Central memory CD4-positive, alpha-beta T cell (primary cell): ENCODE measurements around the gene H2AZ1.
"Not testable (repeated sequence)": the region's sequence is repeated elsewhere in the genome, so short reads cannot be mapped to it uniquely, and the experiment has no call there.

Experiments used
- DNase-seq: peaks from one replicate; pipeline ENCODE4 v3.0.0; 2022
- total RNA-seq, 3 experiments: gene quantifications; one replicate each; lab custom pipeline; 2026; lab: John Stamatoyannopoulos, UW

Gene H2AZ1
- 148 to 218 (median 155) reads per million in 3 experiments for total RNA-seq

- peak; percentile 95 for DNase-seq
These were observed at the start of gene H2AZ1 for GRCh38 chr4:99949999-99950912. Gene H2AZ1 (minus strand): TSS chr4:99950275. CDS start chr4:99950170, 105 bp downstream.

DNA sequence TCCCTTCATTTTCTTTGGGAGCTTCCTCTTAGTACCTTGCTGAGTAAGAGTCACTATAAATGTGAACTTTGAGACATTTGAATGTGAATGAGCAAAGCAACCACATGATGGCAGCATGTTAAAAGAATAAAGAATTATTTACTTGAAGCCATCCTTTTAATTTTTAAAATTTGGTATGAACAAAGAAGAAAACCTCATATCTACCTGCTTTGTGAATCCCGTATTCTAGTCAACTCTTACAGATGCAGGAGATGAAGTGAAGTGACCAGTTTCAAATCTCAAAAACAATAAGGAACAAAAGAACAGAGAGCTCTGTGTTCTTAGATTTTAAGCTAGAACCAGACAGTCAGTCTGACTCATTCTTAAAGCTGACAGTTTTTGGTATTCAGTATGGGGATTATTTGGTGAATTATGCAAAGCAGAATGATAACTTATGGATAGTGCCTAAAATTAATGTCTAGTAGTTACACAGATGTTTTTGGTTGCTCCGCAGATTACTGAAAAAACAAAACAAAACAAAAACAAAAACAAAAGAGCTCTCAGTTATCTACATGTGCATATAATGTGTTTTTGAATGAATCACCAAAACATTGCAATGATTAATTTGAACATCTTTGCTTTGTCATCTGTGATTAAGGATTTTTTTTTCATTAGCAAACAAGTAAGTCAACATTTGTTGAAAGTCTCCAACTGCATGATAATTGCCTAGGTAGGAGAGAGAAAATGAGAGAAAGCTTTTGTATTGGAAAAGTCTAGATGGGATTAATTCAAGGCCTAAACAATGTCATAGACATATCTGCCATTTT, 48.2 kb upstream of the H2AZ1 start:
- DNase-seq, result no peak

- DNase-seq, result no peak
These were observed 41.7 kb upstream of the H2AZ1 start for GRCh38 chr4:99991741-99992140.

GRCh38 chr4:99987681-99988080, 37.6 kb upstream of the H2AZ1 start:
- no peak for DNase-seq

DNA sequence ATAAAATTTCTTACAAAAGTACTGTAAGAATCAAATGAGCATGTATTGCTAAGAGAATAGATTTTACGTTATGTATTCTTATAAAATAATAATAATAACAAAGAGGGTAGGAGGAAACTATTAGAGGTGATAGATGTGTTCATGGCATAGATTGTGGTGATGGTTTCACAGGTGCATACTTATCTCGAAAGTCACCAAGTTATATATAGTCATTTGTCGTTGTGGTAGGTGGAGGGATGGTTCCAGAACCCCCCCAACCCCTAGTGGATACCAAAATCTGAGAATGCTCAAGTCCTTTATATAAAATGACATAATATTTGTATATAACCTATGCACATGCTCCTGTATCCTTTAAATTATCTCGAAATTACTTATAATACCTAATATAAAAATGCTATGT, 36.7 kb upstream of the H2AZ1 start:
- DNase-seq, result no peak

- no peak for DNase-seq
These were observed 33.3 kb upstream of the H2AZ1 start for GRCh38 chr4:99983289-99983943.

DNA sequence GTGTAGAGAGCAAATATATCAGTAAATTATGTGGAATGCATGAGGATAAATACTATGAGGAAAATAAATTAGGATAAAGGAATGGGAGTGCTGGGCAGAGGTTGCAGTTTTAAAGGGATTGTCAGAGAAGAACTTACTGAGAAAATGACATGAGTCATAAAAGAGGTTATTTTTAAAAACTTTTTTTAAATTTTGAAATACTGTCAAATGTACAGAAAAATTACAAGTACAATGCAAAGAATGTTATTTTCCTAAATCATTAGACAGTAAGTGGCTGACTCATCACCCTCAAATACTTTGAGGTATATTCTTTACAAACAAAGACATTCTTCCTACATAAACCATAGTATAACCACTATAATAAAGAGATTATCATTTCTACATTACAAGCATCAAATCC, 29.8 kb upstream of the H2AZ1 start:
- DNase-seq, result no peak

DNA sequence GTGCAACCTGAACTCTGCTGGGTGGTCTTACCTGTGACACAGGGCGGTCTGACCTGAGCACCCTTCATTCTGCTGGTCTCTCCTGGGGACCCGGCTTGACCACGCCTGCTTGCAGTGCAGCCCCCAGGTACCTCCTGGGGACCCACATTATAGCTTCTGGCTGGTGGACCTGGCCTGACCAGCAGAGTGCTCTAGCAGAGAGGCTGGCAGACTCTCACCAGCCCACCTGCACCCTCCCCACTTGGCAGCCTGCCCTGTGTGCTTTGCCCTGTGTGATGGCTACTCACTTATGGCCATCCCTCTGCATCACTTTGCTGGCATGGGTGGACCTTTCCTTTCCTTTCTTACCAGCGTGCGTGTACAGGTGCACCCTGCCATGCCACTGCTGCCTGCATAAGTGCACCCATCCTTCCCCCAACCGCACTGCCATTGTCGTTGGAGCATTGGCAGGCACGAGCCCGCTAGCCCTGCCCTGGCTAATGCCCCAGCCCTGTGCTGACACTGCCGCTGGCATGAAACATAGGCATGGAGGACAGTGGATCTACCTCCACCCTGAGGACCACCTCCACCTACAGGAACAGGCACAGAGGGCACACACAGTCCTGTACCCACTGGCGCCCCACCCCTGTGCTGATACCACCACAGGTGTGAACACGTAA, 21.5 kb upstream of the H2AZ1 start:
- no peak for DNase-seq

DNA sequence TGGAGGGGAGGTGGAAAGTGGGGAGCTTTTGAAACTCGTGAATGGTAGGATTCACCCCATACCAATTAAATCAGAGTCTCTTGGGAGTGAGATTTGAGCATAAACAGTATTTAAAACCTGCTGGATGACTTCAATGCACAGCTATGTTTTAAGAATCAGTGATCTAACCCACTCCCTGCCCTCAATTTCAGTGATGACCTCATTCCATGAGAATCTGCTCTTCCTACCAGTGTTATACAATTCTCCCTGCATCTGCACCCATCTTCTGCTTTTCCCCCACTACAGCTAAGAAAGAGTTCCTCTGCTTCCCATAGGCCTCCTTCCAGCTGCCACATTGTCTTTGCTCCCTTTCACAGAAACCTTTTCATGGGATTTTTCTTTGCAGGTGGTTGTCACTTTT, 18.3 kb upstream of the H2AZ1 start:
- DNase-seq, result no peak

DNA sequence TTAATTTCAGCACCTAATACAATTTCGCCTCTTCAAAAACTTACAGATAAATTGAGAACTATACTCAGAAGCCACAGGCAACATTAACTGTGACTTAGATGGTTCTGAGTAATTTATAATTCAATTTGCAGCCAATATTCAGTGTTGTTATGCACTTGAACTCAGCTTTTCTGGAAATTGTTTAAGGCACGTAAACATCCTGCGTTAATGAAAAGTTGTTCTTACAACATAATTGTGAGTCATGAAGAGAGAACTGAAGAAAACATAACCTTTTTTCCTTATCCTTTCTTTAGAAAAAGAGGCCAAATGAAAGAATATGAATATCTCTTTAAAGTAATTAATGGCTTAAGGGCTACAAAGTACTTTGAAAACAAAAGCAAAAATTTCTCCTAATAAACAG, 16.6 kb upstream of the H2AZ1 start:
- DNase-seq, result no peak

- peak; percentile 52 for DNase-seq
These were observed 15.7 kb upstream of the H2AZ1 start for GRCh38 chr4:99965674-99966350.

- no peak for DNase-seq
These were observed 15.1 kb upstream of the H2AZ1 start for GRCh38 chr4:99965173-99965572.

DNA sequence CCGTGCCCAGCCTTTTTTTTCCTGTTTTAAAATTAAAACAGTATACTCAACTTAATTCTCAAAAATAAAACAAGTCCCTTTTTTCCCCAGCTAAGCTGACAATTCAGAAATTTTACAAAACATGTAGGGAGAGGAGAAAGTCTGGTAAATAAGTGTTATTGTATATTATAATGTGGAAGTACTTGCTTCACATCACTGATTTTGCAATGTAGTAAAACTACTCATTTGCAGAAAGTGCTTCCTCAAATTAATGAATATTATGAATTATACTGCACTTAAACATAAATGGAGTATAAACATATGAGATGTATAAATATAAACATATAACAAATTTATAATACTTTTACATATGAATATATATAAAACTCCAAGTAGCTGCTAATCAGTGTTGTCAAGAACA, 11.6 kb upstream of the H2AZ1 start:
- no peak for DNase-seq

DNA sequence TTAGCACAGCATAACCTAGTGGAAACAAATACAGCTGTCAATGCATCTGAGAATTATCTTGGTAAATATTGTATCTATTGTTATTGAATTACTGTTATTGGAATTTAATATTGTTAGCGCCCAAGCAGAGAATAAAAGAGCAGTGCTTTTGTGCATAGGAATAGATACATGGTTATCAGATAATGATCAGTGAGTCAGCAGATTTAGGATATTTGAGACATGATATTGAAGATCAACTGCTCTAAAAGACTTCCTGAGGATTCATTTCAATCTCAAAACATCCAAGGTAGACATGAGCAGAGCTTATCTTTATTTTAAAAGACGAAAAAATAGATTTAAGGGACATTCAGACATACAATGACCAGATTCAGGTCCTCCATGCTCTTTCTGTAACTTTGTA, 10.6 kb upstream of the H2AZ1 start:
- DNase-seq, result no peak

- DNase-seq, result not testable (repeated sequence)
These were observed 8.1 kb upstream of the H2AZ1 start for GRCh38 chr4:99958207-99958606.

DNA sequence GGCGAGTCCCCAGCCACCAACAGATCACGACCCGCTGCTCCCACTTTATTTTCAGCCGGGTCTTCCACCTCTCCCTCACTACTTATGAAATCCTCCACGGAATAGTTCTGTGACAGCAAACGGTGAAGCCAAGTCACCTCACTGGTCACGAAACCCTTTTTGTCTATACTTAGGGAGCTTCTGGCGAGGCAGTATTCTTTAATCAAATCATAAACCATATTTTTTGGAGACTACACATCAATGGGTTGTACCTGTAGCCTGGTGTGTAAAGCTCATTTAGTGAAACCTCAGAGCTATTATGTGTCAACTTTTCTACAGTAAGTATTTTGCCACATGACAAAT, 809 bp upstream of the H2AZ1 start:
- no peak for DNase-seq

DNA sequence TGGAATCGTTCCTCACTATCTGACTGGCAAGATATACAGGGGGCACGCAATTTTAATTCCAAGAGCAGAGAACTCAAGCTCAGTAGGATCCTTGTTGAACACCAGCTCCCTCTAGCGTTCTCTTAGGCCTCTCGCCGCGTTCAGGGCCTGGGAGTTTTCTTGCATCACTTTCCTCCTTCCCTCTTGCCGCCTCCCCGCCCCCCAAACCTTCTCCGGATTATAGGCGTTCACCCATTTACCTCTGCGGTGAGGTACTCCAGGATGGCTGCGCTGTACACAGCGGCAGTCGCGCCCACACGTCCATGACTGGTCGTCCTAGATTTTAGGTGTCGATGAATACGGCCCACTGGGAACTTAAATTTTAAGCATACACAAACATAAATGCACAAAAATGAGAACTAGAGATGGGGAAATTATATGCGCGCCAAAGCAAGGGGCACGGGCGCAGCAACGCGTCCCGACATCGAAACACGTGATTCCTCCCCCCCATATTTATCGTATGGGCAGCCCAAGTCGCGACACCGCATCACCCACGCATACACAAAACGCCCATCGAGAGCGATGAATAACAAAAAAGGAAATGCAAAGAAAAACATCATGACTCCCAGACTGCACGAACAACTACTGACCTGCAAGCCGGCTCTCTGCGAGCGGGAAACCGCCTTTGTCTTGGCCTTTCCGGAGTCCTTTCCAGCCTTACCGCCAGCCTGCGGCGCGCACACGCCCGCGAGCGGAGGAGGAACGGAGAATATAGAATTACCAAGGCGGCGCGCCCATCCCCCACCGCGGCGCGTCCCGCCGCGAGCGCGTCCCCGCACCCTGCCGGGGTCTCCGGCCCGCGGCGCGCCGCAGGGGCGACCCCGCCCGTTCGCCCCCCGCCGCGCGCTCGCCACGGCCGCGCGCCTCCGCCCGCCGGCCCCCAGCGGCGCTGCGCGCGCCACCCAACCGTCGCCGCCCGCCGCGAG, 759 bp downstream of the H2AZ1 start:
- peak; percentile 86 for DNase-seq

- no peak for DNase-seq
These were observed 2.5 kb downstream of the H2AZ1 start for GRCh38 chr4:99947608-99948007.

DNA sequence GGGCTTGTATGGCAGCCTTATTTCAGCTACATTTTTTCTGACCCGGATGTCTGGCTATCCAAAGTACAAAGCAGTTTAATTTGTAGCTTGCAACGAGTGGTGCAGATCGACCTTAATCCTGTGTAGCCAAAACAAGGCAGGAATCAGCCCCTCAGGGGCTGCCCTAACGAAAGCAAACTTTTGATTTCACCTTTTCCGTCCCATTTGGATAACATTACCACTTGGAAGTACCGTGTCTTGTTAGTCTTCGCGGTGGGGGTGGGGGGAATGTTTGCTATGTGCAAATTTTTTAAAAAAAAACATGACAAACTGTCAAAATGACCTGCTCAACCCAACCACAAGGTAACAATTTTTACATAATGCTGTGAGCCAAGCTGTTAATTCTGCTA, 2.9 kb downstream of the H2AZ1 start:
- DNase-seq, result no peak

DNA sequence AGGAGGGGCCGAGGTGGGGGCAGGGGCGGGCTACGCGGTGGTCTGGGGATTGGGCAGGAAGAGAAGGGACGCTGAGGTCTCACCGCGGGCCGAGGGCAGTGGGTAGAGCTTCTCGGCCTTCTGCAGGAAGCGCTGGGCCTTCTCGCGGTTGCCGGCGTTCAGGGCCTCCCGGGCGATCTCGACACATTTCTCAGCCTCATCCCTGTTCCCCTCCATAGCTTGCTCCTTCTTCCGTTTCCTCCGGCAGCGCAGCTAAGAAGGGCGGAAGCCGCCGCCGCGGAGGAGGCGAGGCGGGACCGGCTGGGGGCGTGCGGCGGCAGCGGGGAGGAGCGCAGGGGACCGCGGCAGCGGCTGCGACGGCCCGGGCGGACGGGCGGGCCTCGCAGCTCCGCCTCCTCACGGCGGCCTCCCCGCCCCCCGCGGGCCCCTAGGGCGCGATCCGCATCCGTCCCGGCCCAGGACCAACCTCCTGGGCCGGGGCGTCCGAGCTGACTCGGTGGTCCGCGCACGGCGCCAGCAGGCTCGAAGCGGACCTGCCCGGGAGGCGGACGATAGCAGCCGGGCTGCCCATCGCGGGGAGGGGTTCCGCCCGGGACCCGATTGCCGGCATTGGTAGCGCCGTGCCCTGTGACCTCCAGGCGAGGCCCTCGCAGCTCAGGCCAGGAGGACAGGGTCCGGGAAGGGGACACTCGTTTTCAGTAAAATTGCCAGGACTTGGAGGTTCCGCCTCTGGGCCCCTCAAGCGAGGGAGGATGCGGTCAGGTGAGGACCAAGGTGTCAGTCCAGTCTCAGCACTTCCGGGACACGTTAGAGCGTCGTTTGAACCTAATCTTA, 3.5 kb downstream of the H2AZ1 start, which contains the start of gene DNAJB14:
TSS of gene DNAJB14 (minus strand) at position 263 of the 834 bp plus-strand sequence. CDS start at position 216, 47 bp downstream.
- peak; percentile 83 for DNase-seq
